Epithelial cell of proximal tubule (primary cell): ENCODE measurements around the gene PLXNB2. TPM values are rescaled to one million over a fixed set of nuclear protein-coding genes. Genes with fewer than 3 reads are reported as not detected.

ENCODE experiments used
- DNase-seq: peaks from one replicate; pipeline ENCODE4 v3.0.0-alpha.2; 2011; ENCODE audit warnings: low read depth
- H3K4me3 ChIP-seq: 2 replicates; pipeline ENCODE4 v1.5.1; 2011; ENCODE audit warnings: low read depth, mild to moderate bottlenecking, low read length
- total RNA-seq: library from RNA; depleted of rRNA; stranded (reverse); fragments of >200 nt; gene quantifications from 2 replicates; pipeline ENCODE4 v1.2.3, GENCODE V29; 2015
- TF ChIP-seq, protein P1 (sequence below): conservative IDR thresholded peaks from 2 replicates; pipeline ENCODE4 v1.5.1; 2012; ENCODE audit warnings: low read depth, mild to moderate bottlenecking, low read length

Gene PLXNB2
- total RNA-seq, 1 donor from 2014 or later = 177 TPM

DNA sequence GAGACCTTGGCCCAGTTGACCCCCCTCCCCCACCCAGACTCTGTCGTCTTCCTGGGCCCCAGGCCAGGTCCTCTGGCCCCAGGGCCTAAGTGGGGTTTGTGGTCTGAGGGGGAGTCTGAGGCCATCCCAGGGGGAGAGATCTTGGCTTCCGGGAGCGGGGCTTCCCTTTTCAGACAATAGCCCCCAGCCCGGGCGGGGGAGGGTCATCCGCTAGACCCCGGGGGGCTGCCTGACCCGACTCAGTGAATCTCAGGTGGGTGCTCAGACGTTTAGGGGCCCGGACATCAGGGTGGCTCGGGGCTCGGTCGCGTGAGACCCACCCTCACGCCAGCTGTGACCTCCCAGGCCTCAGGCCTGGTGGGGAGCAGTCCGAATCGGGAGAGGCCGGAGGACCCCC is 37.9 kb downstream of the PLXNB2 start:
- no peak for DNase-seq
- TF ChIP-seq, protein P1, sequence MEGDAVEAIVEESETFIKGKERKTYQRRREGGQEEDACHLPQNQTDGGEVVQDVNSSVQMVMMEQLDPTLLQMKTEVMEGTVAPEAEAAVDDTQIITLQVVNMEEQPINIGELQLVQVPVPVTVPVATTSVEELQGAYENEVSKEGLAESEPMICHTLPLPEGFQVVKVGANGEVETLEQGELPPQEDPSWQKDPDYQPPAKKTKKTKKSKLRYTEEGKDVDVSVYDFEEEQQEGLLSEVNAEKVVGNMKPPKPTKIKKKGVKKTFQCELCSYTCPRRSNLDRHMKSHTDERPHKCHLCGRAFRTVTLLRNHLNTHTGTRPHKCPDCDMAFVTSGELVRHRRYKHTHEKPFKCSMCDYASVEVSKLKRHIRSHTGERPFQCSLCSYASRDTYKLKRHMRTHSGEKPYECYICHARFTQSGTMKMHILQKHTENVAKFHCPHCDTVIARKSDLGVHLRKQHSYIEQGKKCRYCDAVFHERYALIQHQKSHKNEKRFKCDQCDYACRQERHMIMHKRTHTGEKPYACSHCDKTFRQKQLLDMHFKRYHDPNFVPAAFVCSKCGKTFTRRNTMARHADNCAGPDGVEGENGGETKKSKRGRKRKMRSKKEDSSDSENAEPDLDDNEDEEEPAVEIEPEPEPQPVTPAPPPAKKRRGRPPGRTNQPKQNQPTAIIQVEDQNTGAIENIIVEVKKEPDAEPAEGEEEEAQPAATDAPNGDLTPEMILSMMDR = no peak
- peak overlapping the region; percentile 48 for H3K4me3 ChIP-seq

DNA sequence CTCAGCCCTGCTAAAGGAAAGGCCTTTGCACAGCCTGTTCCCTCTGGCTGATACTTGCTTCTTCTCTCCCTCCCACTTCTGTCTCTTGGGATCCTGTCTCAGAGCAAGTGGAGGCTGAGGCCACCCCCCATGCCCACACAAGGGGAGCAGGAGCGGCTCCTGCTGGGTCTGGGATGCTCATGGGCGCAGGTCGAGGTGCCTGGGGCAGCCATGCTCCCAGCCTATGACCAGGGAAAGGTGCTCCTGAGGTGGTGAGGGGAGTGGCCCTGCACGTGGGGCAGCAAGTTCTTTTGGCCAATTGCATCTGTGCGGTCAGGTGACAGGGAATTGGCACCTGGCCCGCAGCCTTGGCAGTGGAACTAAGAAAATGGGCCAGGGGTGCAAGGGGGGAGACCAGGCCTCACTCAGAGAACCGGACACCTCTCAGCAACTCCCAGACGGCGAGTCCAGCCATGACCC is 38.8 kb downstream of the PLXNB2 start:
- no peak for DNase-seq
- H3K4me3 ChIP-seq = no peak overlapping the region
- TF ChIP-seq, protein P1 = no peak

DNA sequence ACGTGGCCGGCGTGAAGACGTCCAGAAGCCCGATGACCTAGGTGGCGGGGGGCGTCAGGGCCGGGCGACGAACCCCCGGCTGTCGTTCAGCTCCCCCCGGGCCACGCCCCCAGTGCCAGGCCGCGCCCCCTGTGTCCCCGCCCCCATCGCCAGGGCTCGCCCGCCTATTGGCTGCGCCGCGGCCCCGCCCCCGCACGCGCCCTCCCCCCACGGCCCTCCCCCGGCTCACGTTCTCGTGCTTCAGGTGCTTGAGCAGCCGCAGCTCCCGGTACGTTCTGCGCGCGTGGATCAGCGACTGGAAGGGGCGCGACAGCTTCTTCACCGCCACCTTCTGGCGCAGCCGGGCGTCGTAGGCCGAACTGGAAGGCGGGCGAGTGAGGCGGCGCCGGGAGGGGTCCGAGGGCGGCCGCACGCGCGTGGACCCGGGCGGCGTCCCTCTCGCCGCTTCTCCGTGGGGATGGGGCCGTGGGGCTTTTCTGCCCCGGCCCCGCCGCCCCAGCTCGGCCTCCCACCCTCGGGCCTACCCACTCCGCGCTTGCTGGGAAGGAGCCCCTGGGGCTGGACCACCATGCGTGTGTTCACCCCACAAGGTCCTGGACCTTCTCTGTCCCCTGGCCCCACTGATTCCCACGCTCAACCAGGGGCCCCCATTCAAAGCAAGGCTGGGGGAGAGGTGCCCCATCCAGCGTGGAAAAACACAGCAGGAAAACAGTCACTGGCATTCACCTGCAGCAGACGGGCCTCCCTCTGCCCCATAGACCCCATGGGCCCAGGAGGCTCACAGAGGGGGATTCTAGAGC is 39.7 kb downstream of the PLXNB2 start:
- peak overlapping the region; percentile 35 for H3K4me3 ChIP-seq
- TF ChIP-seq, protein P1 = peak; percentile 32
- no peak for DNase-seq

DNA sequence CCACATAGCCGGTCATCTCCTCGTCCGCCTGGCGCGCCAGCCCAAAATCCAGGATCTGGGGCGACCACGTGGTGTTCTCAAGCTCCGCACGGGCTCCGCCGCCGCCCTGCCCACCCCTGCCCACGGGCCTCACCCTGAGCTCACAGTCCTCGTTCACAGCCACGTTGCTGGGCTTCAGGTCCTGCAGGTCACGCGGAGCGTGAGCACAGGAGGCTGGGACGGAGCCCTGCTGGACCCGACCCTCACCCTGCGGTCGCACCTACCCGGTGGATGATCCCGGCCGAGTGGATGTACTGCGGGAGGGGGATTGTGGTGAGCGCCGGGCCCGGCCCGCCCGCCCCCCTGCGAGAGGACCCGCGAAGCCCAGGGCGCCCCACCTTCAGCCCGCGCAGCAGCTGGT is 40.5 kb downstream of the PLXNB2 start:
- DNase-seq = no peak
- TF ChIP-seq, protein P1 = no peak
- H3K4me3 ChIP-seq = no peak overlapping the region

DNA sequence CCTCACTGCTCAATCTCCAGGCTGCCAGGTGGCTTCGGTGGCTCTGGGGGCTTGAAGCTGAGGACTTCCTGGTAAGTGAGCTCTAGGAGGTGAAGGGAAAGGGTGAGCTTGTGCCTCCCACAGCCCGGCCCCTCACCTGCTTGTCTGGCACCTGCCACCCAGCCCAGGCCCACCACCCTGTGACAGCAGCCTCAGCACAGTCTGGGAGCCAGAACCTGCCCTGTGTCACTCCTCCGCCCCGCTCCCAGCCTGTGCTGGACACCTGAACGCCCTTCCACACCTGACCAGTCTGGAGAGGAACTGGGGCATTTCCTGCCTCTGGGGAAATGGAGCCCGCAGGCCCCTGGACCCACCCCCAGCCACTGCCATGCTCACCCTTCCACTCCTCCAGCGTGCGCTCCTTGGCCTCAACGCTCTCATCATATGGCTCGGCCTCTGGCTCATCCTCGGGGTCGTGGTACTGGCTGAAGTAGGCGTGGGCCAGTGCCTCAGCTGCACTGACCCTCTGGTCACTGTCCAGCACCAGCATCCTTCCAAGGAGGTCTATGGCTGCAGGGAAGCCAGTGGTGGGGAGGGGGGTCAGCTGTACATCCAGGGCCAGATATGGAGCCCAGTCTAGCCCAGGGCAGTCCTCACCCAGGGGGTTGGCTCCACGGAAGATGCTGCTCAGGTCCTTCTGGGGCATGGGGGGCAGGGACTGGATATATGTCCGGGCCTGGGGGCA is 42.3 kb downstream of the PLXNB2 start:
- no peak overlapping the region for H3K4me3 ChIP-seq
- TF ChIP-seq, protein P1 = no peak
- DNase-seq = no peak

DNA sequence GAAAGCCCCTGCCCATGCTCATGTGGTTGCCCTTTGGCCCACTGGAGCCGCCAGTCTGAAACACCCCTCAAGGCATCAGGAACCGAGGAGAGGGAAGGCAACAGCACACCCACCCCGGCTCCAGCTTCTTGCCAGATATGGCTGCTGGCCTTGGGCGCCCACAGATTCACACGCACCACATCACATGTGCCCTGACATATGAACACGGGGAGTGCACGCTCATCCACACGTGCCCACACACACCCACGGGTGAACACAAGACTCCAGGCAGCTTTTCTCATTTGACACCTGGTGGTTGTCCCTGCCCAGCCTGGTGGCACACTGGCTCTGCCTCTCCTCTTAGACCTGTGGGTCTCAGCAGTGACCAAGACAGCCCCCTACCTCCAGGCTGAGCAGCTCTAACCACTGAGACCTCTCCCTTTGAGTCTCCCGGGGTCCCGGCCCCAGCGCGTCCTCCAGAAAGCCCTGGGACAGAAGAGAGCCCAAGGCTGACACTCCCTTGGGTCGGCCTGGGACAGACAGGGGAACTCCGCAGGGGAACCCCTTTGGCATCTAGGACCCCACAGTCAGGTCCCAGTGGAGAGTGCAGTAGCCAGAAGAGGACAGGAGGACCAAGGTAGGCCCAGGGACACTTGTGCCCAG is 43.2 kb downstream of the PLXNB2 start:
- TF ChIP-seq, protein P1 = no peak
- no peak for DNase-seq
- no peak overlapping the region for H3K4me3 ChIP-seq
